T-helper 1 cell (primary cell): ENCODE results near the gene HOXC13.

Experiments
- DNase-seq, 5 donors: peaks; one replicate each; pipeline ENCODE4 v3.0.0-alpha.2; 2012 to 2020

The HOXC13 gene

DNA sequence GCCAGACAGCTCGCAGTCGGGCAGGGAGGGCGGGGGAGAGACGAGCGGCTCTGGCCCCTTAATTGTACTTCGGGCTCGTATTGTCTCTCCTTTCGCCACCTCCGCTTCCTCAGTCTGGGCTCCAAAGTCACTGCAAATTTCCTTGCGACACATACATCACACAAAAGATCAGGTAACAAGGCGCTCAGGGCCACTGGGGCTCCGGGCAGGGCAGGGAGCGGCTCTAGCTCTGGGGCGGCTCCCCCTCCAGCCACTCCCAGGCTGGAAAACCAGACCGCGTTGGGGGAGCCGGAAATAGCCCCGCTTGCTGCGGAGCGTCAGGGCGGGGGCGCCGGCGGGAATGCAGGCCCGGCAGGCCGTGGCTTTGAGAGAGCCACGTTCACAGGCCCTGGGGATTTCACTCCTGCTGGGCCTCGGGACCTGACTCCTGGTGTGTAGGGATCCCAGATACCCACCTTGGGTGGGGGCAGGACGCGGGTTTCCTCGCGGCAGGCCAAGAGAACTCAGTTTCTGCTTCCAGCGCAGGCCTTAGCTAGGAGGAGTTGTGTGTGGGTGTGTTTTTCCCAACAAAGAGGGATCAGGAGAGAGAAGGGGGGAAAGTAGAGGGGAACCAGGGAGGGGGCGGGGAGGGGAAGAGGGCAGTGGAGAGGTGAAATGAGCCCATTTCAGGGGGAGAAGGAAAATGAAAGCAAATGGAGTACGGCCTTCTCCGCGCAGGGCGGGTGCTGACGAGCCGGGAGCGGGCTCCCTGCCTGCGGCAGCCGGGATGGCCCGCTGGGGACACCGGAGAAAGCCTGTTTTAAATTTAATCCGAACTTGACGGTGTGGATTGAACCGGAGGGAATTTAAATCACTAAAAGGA is 57.0 kb downstream of the HOXC13 start:
- DNase-seq = no peak
